NCI-H774 (cell line): Measurements from ENCODE around the gene MTHFD1L.
A peak's percentile ranks its signal among the peaks of the same experiment; 100 is the strongest.
"Not testable (repeated sequence)": the region's sequence is repeated elsewhere in the genome, so short reads cannot be mapped to it uniquely, and the experiment has no call there.

Source experiments
- DNase-seq: peaks from one replicate; lab custom pipeline; 2025; lab: John Stamatoyannopoulos, UW

The MTHFD1L gene

GRCh38 chr6:150865406-150866146, at the start of gene MTHFD1L:
Gene MTHFD1L (plus strand): TSS chr6:150865702. CDS start chr6:150865823, 121 bp downstream.
- DNase-seq: peak; percentile 74

- not testable (repeated sequence) for DNase-seq
Observed at GRCh38 chr6:150816554-150816953, 48.9 kb upstream of the MTHFD1L start.

GRCh38 chr6:150822932-150823331, 42.6 kb upstream of the MTHFD1L start:
- no peak for DNase-seq

GRCh38 chr6:150826788-150827187, 38.7 kb upstream of the MTHFD1L start:
- DNase-seq: no peak

GRCh38 chr6:150828107-150828506, 37.4 kb upstream of the MTHFD1L start:
- not testable (repeated sequence) for DNase-seq

- no peak for DNase-seq
Observed at GRCh38 chr6:150830439-150831165, 34.9 kb upstream of the MTHFD1L start.

- DNase-seq: no peak
Observed at GRCh38 chr6:150831577-150831976, 33.9 kb upstream of the MTHFD1L start.

- peak; percentile 3 for DNase-seq
Observed at GRCh38 chr6:150835620-150836019, 29.9 kb upstream of the MTHFD1L start.

- DNase-seq: no peak
Observed at GRCh38 chr6:150840185-150840584, 25.3 kb upstream of the MTHFD1L start.

GRCh38 chr6:150841189-150841588, 24.3 kb upstream of the MTHFD1L start:
- no peak for DNase-seq

- no peak for DNase-seq
Observed at GRCh38 chr6:150841697-150842096, 23.8 kb upstream of the MTHFD1L start.

- no peak for DNase-seq
Observed at GRCh38 chr6:150844371-150844770, 21.1 kb upstream of the MTHFD1L start.

- DNase-seq: no peak
Observed at GRCh38 chr6:150846641-150847040, 18.9 kb upstream of the MTHFD1L start.

- DNase-seq: no peak
Observed at GRCh38 chr6:150848400-150848799, 17.1 kb upstream of the MTHFD1L start.

- not testable (repeated sequence) for DNase-seq
Observed at GRCh38 chr6:150854392-150854791, 11.1 kb upstream of the MTHFD1L start.

- not testable (repeated sequence) for DNase-seq
Observed at GRCh38 chr6:150855171-150855570, 10.3 kb upstream of the MTHFD1L start.

GRCh38 chr6:150857062-150857944, 8.2 kb upstream of the MTHFD1L start:
- DNase-seq: no peak

GRCh38 chr6:150857945-150858308, 7.6 kb upstream of the MTHFD1L start:
- DNase-seq: no peak

GRCh38 chr6:150861448-150862168, 3.9 kb upstream of the MTHFD1L start:
- not testable (repeated sequence) for DNase-seq

GRCh38 chr6:150863213-150863928, 2.1 kb upstream of the MTHFD1L start:
- DNase-seq: no peak

GRCh38 chr6:150865043-150865405, 478 bp upstream of the MTHFD1L start:
- no peak for DNase-seq
